Subcutaneous adipose tissue (tissue), 4 donors: ENCODE data around the gene SNRPD1. TPM values are rescaled to one million over a fixed set of nuclear protein-coding genes. Genes with fewer than 3 reads are reported as not detected.

Source experiments
- CTCF ChIP-seq: fragments of 450-650 bp; IDR thresholded peaks from one replicate; pipeline ENCODE4 v1.5.1; 2016; ENCODE audit warnings: low read depth, mild to moderate bottlenecking, control low read depth, antibody characterized with exemption, moderate library complexity
- small RNA-seq: library from RNA; depleted of rRNA; stranded (forward); fragments of <200 nt; gene quantifications from one replicate; pipeline ENCODE3, GENCODE V24; 2016
- total RNA-seq, 4 donors: library from RNA; depleted of rRNA; stranded (reverse); fragments of >200 nt; gene quantifications; one replicate each; pipeline ENCODE4 v1.1.0, GENCODE V29; 2016

Gene SNRPD1
- total RNA-seq, 4 donors from 2014 or later = 3.7 to 8.2 (median 5.2) TPM

GRCh38 chr18:21672521-21673267 lies 60.6 kb downstream of the SNRPD1 start:
- no peak for TF ChIP-seq CTCF

- no peak for TF ChIP-seq CTCF
These were observed 66.7 kb downstream of the SNRPD1 start for GRCh38 chr18:21678859-21679258.

- no peak for TF ChIP-seq CTCF
These were observed 68.0 kb downstream of the SNRPD1 start for GRCh38 chr18:21680161-21680560.

GRCh38 chr18:21682371-21683051 lies 70.4 kb downstream of the SNRPD1 start:
- TF ChIP-seq CTCF = no peak

Small RNA genes lying within 50 kb of the gene (small RNA-seq; reads per million reads assigned to genes)
- not detected for gene MIR320C1

Other genes with a start within 250 kb of the SNRPD1 start
- gene ESCO1, start 11.6 kb upstream of the SNRPD1 start, total RNA-seq = 10 to 100 TPM; 12.3 to 20.3 (median 17.7) TPM
- 10 to 100 TPM; 13.6 to 28.5 (median 17.4) TPM for gene ABHD3, start 92.5 kb downstream of the SNRPD1 start, total RNA-seq
- gene MIB1, start 128.5 kb downstream of the SNRPD1 start, total RNA-seq = 10 to 100 TPM; 28.4 to 38.5 (median 34.0) TPM